Right lobe of liver (tissue), 6 donors: ENCODE data around the gene GCNT1. TPM values are rescaled to one million over a fixed set of nuclear protein-coding genes. Genes with fewer than 3 reads are reported as not detected.

Experiments used
- ATAC-seq, 4 donors: fragments of 200-7000 bp; cut with Tn5 transposase; one replicate each; pipeline ENCODE4 v1.9.1; 2020; ENCODE audit warnings: mild to moderate bottlenecking in 4 of 4, moderate library complexity in 4 of 4
- DNase-seq, 3 donors: peaks; one replicate each; pipeline ENCODE4 v3.0.0-alpha.2; 2020
- H3K27ac ChIP-seq, 3 donors: fragments of 200-600 bp; one replicate each; pipeline ENCODE4 v1.8.0; 2022
- H3K27me3 ChIP-seq, 2 donors: fragments of 200-600 bp; one replicate each; pipeline ENCODE4 v1.8.0; 2022
- H3K36me3 ChIP-seq, 4 donors: fragments of 200-600 bp; sonication (generic) in 1 of 4; one replicate each; pipeline versions ENCODE4 v1.5.1 to v1.8.0; 2017 to 2022; ENCODE audit warnings: control low read depth in 1 of 4
- H3K4me1 ChIP-seq, 4 donors: fragments of 200-600 bp; sonication (generic) in 1 of 4; one replicate each; pipeline versions ENCODE4 v1.5.1 to v1.8.0; 2017 to 2022; ENCODE audit warnings: control low read depth in 1 of 4
- H3K4me3 ChIP-seq, 3 donors: fragments of 200-600 bp; one replicate each; pipeline ENCODE4 v1.8.0; 2022
- H3K9me3 ChIP-seq, 4 donors: fragments of 200-600 bp; sonication (generic) in 1 of 4; one replicate each; pipeline versions ENCODE4 v1.5.1 to v1.8.0; 2017 to 2022; ENCODE audit warnings: control low read depth in 1 of 4
- POLR2A ChIP-seq: fragments of 450-650 bp; IDR thresholded peaks from one replicate; pipeline ENCODE4 v1.6.1; 2017; ENCODE audit warnings: antibody characterized with exemption, mild to moderate bottlenecking
- WGBS: methylation state at CpG from one replicate; pipeline ENCODE4 v1.1.6; 2018; ENCODE audit warnings: low coverage, low lambda C conversion rate; ENCODE audit not compliant: insufficient coverage; ENCODE audit errors: missing lambda C conversion rate; 5-methylcytosine and 5-hydroxymethylcytosine counted together
- intact Hi-C, 2 donors: fragments of 100-400 bp; cut with DNase I; formaldehyde crosslinking; loops; one replicate each; pipeline versions ENCODE4 v1.11.2 to v1.14.1; 2022
- total RNA-seq, 6 experiments: library from RNA; depleted of rRNA in 2 of 6; stranded (reverse); fragments of >200 nt in 2 of 6; fragmentation: NEBNext Ultra II Directional in 3 of 6; extraction: Animal tissue kit (Norgen Biotek cat#: 25700) in 3 of 6; gene quantifications; one replicate each; pipeline versions ENCODE4 v1.1.0 to v1.2.4, GENCODE V29; 2016 to 2023
- TF ChIP-seq, protein P1 (sequence below), 4 donors: fragments of 200-600 bp in 3 of 4; fragments of 450-650 bp in 1 of 4; IDR thresholded peaks; one replicate each; pipeline versions ENCODE4 v1.5.1 to v1.8.0; 2016 to 2022; ENCODE audit warnings: antibody characterized with exemption in 4 of 4, mild to moderate bottlenecking in 2 of 4
- donor health status: DM: no; HTN: yes; CAD: no.
- donor health status: DM: no; HTN: no; CAD: no.
- donor health status: DM: no; HTN: no; CAD: no.
- donor health status: DM: no; HTN: yes; CAD: no.
- donor health status: DM: no; HTN: yes; CAD: no.

Gene GCNT1
- total RNA-seq, 6 experiments from 2014 or later = 1.1 to 3.6 (median 2.7) TPM

DNA sequence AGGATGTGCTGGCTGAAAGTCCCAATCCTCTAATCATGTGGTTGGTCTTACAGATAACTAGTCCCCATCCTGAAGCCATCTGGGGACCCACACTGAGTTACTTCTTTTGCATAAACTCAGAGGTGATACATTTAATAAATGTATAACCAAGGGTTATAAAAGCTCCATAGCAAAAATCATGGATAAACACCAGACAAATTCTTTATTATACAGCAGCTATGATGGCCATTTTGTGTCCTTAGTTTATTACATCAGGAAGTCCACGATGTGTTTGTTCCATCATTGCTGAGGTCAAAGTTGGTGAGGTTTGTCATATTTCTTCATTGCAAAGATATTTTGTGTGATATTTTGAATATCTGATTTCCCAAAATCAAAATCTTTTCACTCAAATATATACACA, 80.2 kb downstream of the GCNT1 start:
- no peak for ATAC-seq
- WGBS = 76% methylated on average over 1 of the region's 1 CpG

GRCh38 chr9:76542360-76542759, 83.4 kb downstream of the GCNT1 start:
- H3K27me3 ChIP-seq = no peaks in the 10 kb centered on the region
- intact Hi-C loops = no loop called here
- DNase-seq (no peak), ATAC-seq (no peak)
- H3K27ac ChIP-seq = no peak overlapping the region
- H3K4me3 ChIP-seq = no peak overlapping the region
- H3K36me3 ChIP-seq = no peaks in the 10 kb centered on the region
- WGBS = 63% methylated on average over 4 of the region's 5 CpGs
- H3K4me1 ChIP-seq = peaks cover 0 to 3% (median 0%) of the 10 kb centered on the region in 4 donors
- no peaks in the 10 kb centered on the region for H3K9me3 ChIP-seq
- no peak for TF ChIP-seq POLR2A
- TF ChIP-seq, protein P1, sequence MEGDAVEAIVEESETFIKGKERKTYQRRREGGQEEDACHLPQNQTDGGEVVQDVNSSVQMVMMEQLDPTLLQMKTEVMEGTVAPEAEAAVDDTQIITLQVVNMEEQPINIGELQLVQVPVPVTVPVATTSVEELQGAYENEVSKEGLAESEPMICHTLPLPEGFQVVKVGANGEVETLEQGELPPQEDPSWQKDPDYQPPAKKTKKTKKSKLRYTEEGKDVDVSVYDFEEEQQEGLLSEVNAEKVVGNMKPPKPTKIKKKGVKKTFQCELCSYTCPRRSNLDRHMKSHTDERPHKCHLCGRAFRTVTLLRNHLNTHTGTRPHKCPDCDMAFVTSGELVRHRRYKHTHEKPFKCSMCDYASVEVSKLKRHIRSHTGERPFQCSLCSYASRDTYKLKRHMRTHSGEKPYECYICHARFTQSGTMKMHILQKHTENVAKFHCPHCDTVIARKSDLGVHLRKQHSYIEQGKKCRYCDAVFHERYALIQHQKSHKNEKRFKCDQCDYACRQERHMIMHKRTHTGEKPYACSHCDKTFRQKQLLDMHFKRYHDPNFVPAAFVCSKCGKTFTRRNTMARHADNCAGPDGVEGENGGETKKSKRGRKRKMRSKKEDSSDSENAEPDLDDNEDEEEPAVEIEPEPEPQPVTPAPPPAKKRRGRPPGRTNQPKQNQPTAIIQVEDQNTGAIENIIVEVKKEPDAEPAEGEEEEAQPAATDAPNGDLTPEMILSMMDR (IDR thresholded peaks at IDR 0.05) = no peak

More for the DNA sequence above, 80.2 kb downstream of the GCNT1 start:
- intact Hi-C loops = no loop called here
- H3K9me3 ChIP-seq = no peaks in the 10 kb centered on the region
- no peak for DNase-seq
- H3K4me3 ChIP-seq = no peak overlapping the region
- TF ChIP-seq, protein P1 (IDR thresholded peaks at IDR 0.05) = no peak
- no peak for TF ChIP-seq POLR2A
- no peaks in the 10 kb centered on the region for H3K4me1 ChIP-seq
- H3K36me3 ChIP-seq = no peaks in the 10 kb centered on the region
- H3K27ac ChIP-seq = no peak overlapping the region
- no peaks in the 10 kb centered on the region for H3K27me3 ChIP-seq

GRCh38 chr9:76545191-76545590, 86.2 kb downstream of the GCNT1 start:
- ATAC-seq = peak in 1 of 4 donors; percentile 74

DNA sequence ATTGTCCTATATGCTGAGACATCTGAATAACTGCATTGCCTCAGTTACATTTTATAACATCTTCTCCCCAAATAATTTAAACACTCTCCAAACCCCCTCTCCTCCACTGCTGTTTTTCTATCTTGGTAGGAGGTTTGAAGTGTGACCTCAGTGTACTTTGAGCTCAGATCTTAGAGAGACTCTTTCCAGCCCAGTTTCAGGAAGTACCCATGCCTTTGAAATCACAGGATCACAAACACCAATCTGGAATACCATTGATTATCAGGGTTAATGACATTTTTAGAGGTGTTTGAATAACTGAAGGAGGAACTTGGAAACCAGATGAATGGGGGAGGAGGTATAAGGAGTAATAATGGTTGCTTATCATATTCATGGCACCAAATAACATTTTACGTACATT, 93.2 kb downstream of the GCNT1 start:
- Histone ChIP-seq H3K27me3 (no peaks in the 10 kb centered on the region), H3K4me3 (no peak overlapping the region), H3K9me3 (no peaks in the 10 kb centered on the region), H3K4me1 (no peaks in the 10 kb centered on the region), H3K27ac (no peak overlapping the region), H3K36me3 (no peaks in the 10 kb centered on the region)
- no peak for DNase-seq
- intact Hi-C loops = no loop called here
- no peak for ATAC-seq
- no peak for TF ChIP-seq POLR2A
- TF ChIP-seq, protein P1 (IDR thresholded peaks at IDR 0.05) = no peak
- 71% methylated on average over 1 of the region's 1 CpG for WGBS

More at GRCh38 chr9:76545191-76545590, 86.2 kb downstream of the GCNT1 start:
- H3K27ac ChIP-seq = no peak overlapping the region
- H3K4me3 ChIP-seq = no peak overlapping the region
- DNase-seq = no peak
- no peak for TF ChIP-seq POLR2A
- TF ChIP-seq, protein P1 (IDR thresholded peaks at IDR 0.05) = no peak
- no peaks in the 10 kb centered on the region for H3K36me3 ChIP-seq
- peaks cover 0 to 3% (median 0%) of the 10 kb centered on the region in 4 donors for H3K4me1 ChIP-seq
- intact Hi-C loops = no loop called here
- no peaks in the 10 kb centered on the region for H3K27me3 ChIP-seq
- no peaks in the 10 kb centered on the region for H3K9me3 ChIP-seq
- WGBS = 46% methylated on average over 2 of the region's 2 CpGs
